Motor neuron (in vitro differentiated cells): Measurements from ENCODE around the gene MAP2K5. TPM values are rescaled to one million over a fixed set of nuclear protein-coding genes. Genes with fewer than 3 reads are reported as not detected.
"Not testable (repeated sequence)": the region's sequence is repeated elsewhere in the genome, so short reads cannot be mapped to it uniquely, and the experiment has no call there.

Experiments used
- ATAC-seq, 8 experiments: fragments of 200-7000 bp; cut with Tn5 transposase; replicated peaks in 6 of 8; 2 replicates each; pipeline ENCODE4 v1.8.0; 2021; ENCODE audit warnings: mild to moderate bottlenecking in 8 of 8, moderate library complexity in 8 of 8
- H3K27ac ChIP-seq, 2 donors: fragments of 250-450 bp; sonication (Bioruptor Pico); 2 replicates each; pipeline ENCODE4 v1.9.0; 2021; ENCODE audit warnings: antibody characterized with exemption in 2 of 2, mild to moderate bottlenecking in 2 of 2, moderate library complexity in 1 of 2
- H3K4me1 ChIP-seq, 2 donors: fragments of 250-450 bp; sonication (Bioruptor Pico); replicated peaks in 1 of 2; 2 replicates each; pipeline ENCODE4 v1.6.1; 2021; ENCODE audit warnings: antibody characterized with exemption in 2 of 2, mild to moderate bottlenecking in 2 of 2, moderate library complexity in 1 of 2
- H3K4me3 ChIP-seq, 5 donors: fragments of 250-450 bp; sonication (Bioruptor Pico); 2 replicates each; pipeline ENCODE4 v1.9.0; 2021; ENCODE audit warnings: antibody characterized with exemption in 5 of 5, mild to moderate bottlenecking in 5 of 5, moderate library complexity in 4 of 5
- WGBS, 10 experiments: fragments of 450-650 bp; shearing (Covaris generic); methylation state at CpG; one replicate each; pipeline ENCODE4 v1.0.0; 2022; 5-methylcytosine and 5-hydroxymethylcytosine counted together
- in situ Hi-C, 9 experiments: fragments of 400-800 bp; cut with MboI; loops; one replicate each; pipeline ENCODE4 v1.15.0; 2021; ENCODE audit warnings: low sequenced_read_pairs in 9 of 9, low pct_unique_long_range_greater_than_20kb in 2 of 9; ENCODE audit not compliant: unreplicated experiment in 9 of 9
- total RNA-seq, 8 experiments: library from RNA; unstranded; fragments of 300-600 nt; gene quantifications; 2 replicates each; pipeline versions ENCODE4 v1.2.3 to v1.2.4, GENCODE V29; 2022

MAP2K5 gene
- total RNA-seq, 8 experiments from 2014 or later: 5.3 to 22.6 (median 10.6) TPM

DNA sequence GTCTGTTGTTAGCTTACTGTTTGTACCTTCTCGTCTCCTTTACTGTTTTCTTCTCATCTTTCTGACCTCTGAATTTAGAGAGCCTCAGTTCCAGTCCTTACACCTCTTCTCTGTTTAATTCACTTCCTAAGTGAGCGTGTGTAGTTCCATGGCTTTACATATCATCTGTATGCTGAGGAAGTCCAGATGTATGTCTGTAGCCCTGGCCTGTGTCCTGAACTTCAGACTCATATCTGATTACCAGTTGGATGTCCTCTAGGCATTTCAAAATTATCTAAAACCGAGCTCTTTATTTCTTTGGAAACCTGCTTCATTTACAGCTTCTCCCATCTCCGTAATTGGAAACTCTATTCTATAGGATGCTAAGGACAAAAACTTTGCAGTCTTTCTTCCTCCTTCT is 75.8 kb downstream of the MAP2K5 start:
- Histone ChIP-seq H3K4me1 (no peaks in the 10 kb centered on the region), H3K4me3 (no peak overlapping the region), H3K27ac (no peak overlapping the region)
- in situ Hi-C loops: no loop called here
- ATAC-seq: no peak
- WGBS, 10 experiments: 59 to 90% (median 70%) methylated on average over 2 to 4 of the region's 4 CpGs; no CpG with 5 or more reads in 1 of the 10 experiments

GRCh38 chr15:67622110-67622509 is 79.6 kb downstream of the MAP2K5 start:
- in situ Hi-C loops: no loop called here
- Histone ChIP-seq H3K27ac (no peak overlapping the region), H3K4me1 (no peaks in the 10 kb centered on the region), H3K4me3 (no peak overlapping the region)
- no peak for ATAC-seq
- WGBS, 10 experiments: 95 to 100% (median 100%) methylated on average over 1 to 2 of the region's 2 CpGs; no CpG with 5 or more reads in 3 of the 10 experiments

DNA sequence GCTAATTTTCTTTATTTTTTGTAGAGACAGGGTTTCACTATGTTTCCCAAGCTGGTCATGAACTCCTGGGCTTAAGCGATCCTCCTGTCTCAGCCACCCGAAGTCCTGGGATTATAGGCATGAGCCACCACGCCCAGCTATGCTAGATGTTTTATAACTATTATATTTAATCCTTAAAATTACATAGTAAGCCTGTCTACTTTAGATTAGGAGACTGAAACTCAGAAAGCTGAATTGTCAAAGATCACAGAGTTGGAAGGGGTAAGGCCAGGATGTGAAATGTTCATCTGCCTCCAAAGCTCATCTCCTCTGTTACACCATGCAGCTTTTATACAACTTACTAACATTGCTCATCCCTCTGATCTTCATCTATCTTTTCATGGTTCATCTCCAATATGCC is 89.8 kb downstream of the MAP2K5 start:
- WGBS, 10 experiments: 90 to 100% (median 100%) methylated on average over 2 to 3 of the region's 3 CpGs; no CpG with 5 or more reads in 3 of the 10 experiments
- H3K27ac ChIP-seq: no peak overlapping the region
- no peak for ATAC-seq
- no peak overlapping the region for H3K4me3 ChIP-seq
- in situ Hi-C loops: no loop called here
- H3K4me1 ChIP-seq: no peaks in the 10 kb centered on the region

- in situ Hi-C loops, H3K27ac ChIP-seq, H3K4me3 ChIP-seq, ATAC-seq, H3K4me1 ChIP-seq: not testable (repeated sequence)
- WGBS, 10 experiments: 88 to 100% (median 96%) methylated on average over 1 to 10 of the region's 11 CpGs; no CpG with 5 or more reads in 2 of the 10 experiments
These were observed 93.4 kb downstream of the MAP2K5 start for GRCh38 chr15:67635950-67636349.

GRCh38 chr15:67639591-67639990 is 97.1 kb downstream of the MAP2K5 start:
- in situ Hi-C loops: no loop called here
- Histone ChIP-seq H3K27ac (no peak overlapping the region), H3K4me1 (no peaks in the 10 kb centered on the region), H3K4me3 (no peak overlapping the region)
- no peak for ATAC-seq
- 33 to 93% (median 86%) methylated on average over 1 to 6 of the region's 6 CpGs; no CpG with 5 or more reads in 2 of the 10 experiments for WGBS, 10 experiments

DNA sequence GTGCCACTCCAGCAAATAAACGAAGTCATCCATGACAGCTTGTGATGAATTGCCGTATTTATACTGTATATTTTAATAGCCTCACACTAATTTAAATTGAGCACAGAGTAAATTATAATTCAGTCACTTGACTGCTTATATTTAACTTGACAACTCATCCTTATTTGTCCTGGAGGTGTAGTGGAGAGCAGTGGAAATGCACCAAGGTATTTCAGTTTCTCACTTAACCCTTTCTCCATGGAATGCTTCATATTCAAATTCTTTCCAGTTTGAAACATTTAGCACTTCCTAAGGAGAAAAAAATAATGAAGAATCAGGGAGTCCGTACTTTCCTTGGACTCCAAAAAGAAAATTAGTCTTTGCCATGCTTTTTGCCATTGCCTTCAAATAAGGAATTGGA is 99.0 kb downstream of the MAP2K5 start:
- in situ Hi-C loops: no loop called here
- no peak for ATAC-seq
- Histone ChIP-seq H3K27ac (no peak overlapping the region), H3K4me1 (peaks cover 0 to 3% of the 10 kb centered on the region in 2 donors), H3K4me3 (no peak overlapping the region)
- 56 to 100% (median 80%) methylated on average over 2 to 3 of the region's 3 CpGs for WGBS, 10 experiments

- 41 to 100% (median 83%) methylated on average over 1 to 2 of the region's 2 CpGs for WGBS, 10 experiments
- in situ Hi-C loops: no loop called here
- Histone ChIP-seq H3K27ac (no peak overlapping the region), H3K4me1 (peaks cover 0 to 3% of the 10 kb centered on the region in 2 donors), H3K4me3 (no peak overlapping the region)
- no peak for ATAC-seq
These were observed 104.3 kb downstream of the MAP2K5 start for GRCh38 chr15:67646847-67647246.

DNA sequence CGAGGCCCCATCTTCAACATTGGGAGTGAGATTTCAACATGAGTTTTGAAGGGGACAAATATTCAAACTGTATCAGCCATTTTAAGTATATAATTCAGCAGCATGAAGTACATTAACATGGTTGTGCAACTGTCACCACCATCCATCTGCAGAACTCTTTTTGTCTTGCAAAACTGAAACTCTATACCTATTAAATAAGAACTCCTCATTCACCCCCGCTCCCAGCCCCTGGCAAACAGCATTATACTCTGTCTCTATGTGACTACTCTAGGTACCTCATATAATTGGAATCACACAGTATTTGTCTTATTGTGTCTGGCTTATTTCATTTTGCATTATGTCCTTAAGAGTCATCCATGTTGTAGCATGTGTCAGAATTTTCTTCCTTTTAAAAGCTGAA is 110.1 kb downstream of the MAP2K5 start:
- WGBS, 10 experiments: 69 to 100% (median 84%) methylated on average over 1 to 2 of the region's 2 CpGs; no CpG with 5 or more reads in 2 of the 10 experiments

GRCh38 chr15:67660446-67660845 is 117.9 kb downstream of the MAP2K5 start:
- no peak overlapping the region for H3K4me3 ChIP-seq
- H3K27ac ChIP-seq: no peak overlapping the region
- no peak for ATAC-seq
- in situ Hi-C loops: no loop called here
- no peaks in the 10 kb centered on the region for H3K4me1 ChIP-seq

More for the DNA sequence above, 110.1 kb downstream of the MAP2K5 start:
- Histone ChIP-seq H3K4me1 (no peaks in the 10 kb centered on the region), H3K4me3 (no peak overlapping the region), H3K27ac (no peak overlapping the region)
- no peak for ATAC-seq
- in situ Hi-C loops: no loop called here

DNA sequence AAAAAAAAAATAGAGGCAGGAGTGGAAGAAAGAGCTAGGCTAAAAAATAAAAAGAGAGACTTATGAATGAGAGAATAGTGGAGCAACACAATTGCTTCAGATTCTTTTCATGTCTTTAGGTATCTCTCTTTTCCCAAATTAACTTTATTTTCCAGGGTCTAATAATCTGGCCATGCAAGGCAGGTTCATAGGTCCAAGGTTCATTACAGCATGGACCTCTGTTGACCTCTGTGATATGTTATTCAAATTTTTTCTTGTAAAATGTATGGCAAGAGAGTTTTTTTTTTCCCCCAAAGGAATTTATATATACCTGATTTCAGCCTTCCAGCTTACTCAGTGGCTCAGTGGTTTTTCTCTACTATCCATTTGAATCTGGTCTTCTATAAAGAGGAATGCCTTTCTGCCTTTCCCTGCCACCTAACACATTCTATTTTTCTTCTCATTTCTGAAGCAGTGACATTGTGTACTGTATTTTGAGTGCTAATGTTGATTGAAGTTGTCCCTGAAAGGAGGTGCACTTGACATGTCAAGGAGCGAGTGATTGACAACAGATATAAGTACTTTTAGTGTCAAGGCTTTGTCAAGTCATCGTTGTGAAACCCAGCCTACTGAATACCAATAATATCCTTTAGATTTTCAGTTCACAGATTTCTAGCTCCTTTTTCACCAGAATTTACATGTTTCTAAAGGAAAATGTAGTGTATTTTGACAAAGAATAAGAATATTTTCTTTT is 118.5 kb downstream of the MAP2K5 start:
- WGBS, 10 experiments: 50 to 100% (median 95%) methylated on average over 1 to 2 of the region's 2 CpGs
- in situ Hi-C loops: no loop called here
- Histone ChIP-seq H3K4me3 (no peak overlapping the region), H3K27ac (no peak overlapping the region), H3K4me1 (no peaks in the 10 kb centered on the region)
- ATAC-seq: no peak

- H3K4me3 ChIP-seq: no peak overlapping the region
- no peaks in the 10 kb centered on the region for H3K4me1 ChIP-seq
- in situ Hi-C loops: loop anchor here in 1 of 9 experiments (10.0 kb wide), 1 partner anchor 64 kb away; no protein-coding TSS in a partner anchor
- H3K27ac ChIP-seq: no peak overlapping the region
- no peak for ATAC-seq
- WGBS, 10 experiments: 50 to 100% (median 97%) methylated on average over 1 to 2 of the region's 2 CpGs; no CpG with 5 or more reads in 2 of the 10 experiments
These were observed 128.3 kb downstream of the MAP2K5 start for GRCh38 chr15:67670647-67671305.

DNA sequence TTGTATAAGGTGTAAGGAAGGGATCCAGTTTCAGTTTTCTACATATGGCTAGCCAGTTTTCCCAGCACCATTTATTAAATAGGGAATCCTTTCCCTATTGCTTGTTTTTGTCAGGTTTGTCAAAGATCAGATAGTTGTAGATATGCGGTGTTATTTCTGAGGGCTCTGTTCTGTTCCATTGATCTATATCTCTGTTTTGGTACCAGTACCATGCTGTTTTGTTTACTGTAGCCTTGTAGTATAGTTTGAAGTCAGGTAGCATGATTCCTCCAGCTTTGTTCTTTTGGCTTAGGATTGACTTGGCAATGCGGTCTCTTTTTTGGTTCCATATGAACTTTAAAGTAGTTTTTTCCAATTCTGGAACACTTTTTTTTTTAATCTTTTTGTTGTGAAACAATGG is 130.3 kb downstream of the MAP2K5 start:
- in situ Hi-C loops: loop anchor here in 1 of 9 experiments (10.0 kb wide), 1 partner anchor 62 kb away; no protein-coding TSS in a partner anchor
- WGBS, 10 experiments: 88 to 100% (median 100%) methylated on average over 1 of the region's 2 CpGs; no CpG with 5 or more reads in 6 of the 10 experiments
- not testable (repeated sequence) for ATAC-seq

GRCh38 chr15:67674983-67675382 is 132.5 kb downstream of the MAP2K5 start:
- in situ Hi-C loops: loop anchor here in 1 of 9 experiments (10.0 kb wide), 1 partner anchor 60 kb away; no protein-coding TSS in a partner anchor
- Histone ChIP-seq H3K27ac (no peak overlapping the region), H3K4me3 (no peak overlapping the region), H3K4me1 (no peaks in the 10 kb centered on the region)
- no peak for ATAC-seq
- WGBS, 10 experiments: 79 to 100% (median 94%) methylated on average over 1 to 3 of the region's 3 CpGs; no CpG with 5 or more reads in 2 of the 10 experiments

More for the DNA sequence above, 130.3 kb downstream of the MAP2K5 start:
- not testable (repeated sequence) for H3K4me1 ChIP-seq, H3K27ac ChIP-seq, H3K4me3 ChIP-seq
